SK-N-MC (cell line): ENCODE measurements around the gene MDH1B.
"Not testable (repeated sequence)": the region's sequence is repeated elsewhere in the genome, so short reads cannot be mapped to it uniquely, and the experiment has no call there.

Experiments
- DNase-seq: peaks from one replicate; pipeline ENCODE4 v3.0.0-alpha.2; 2011; ENCODE audit warnings: low read depth, low spot score
- H3K27ac ChIP-seq: fragments of 200-600 bp; sonication (generic); 2 replicates; pipeline ENCODE4 v1.5.1; 2016; ENCODE audit warnings: mixed run types
- H3K36me3 ChIP-seq: fragments of 200-600 bp; sonication (generic); 2 replicates; pipeline ENCODE4 v1.6.1; 2017; ENCODE audit warnings: antibody characterized with exemption, low read length, mixed read lengths; ENCODE audit not compliant: insufficient read depth
- H3K4me3 ChIP-seq: fragments of 200-600 bp; sonication (generic); 2 replicates; pipeline ENCODE4 v1.5.1; 2016
- H3K9ac ChIP-seq: fragments of 200-600 bp; sonication (generic); 2 replicates; pipeline ENCODE4 v1.8.0; 2017; ENCODE audit warnings: mixed run types, mixed read lengths; ENCODE audit not compliant: insufficient read length
- H3K9me3 ChIP-seq: fragments of 200-600 bp; sonication (generic); 2 replicates; pipeline ENCODE4 v1.6.1; 2017; ENCODE audit warnings: low read depth, mild to moderate bottlenecking, antibody characterized with exemption, low read length, moderate library complexity, mixed read lengths
- EZH2 ChIP-seq: fragments of 200-600 bp; sonication (generic); IDR thresholded peaks from one replicate; pipeline ENCODE4 v1.6.1; 2017; ENCODE audit warnings: antibody characterized with exemption
- FOXP2 ChIP-seq: optimal IDR thresholded peaks from 2 replicates; pipeline ENCODE3; 2011; ENCODE audit warnings: mild to moderate bottlenecking, moderate library complexity; ENCODE audit not compliant: insufficient read depth; ENCODE audit errors: extremely low read length, control extremely low read depth
- POLR2AphosphoS5 ChIP-seq: IDR thresholded peaks from 2 replicates; pipeline ENCODE4 v1.6.1; 2012; ENCODE audit warnings: mild to moderate bottlenecking, low read depth, low read length, borderline replicate concordance

The MDH1B gene

DNA sequence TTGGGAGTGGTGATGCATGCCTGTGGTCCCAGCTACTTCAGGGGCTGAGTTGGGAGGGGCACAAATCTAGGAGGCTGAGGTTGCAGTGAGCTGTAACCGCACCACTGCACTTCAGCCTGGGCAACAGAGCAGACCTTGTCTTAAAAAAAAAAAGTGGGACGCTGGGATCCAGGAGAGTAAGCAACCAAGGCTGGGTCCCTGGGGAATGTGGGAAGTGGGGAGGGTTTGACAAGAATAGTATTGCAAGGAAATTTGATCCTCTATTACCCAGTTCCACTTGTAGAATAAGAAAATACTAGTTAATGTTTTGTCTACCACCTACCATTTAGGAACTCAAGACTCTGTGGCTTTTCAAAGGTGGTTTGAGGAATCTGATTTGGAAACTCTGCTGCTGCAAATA is 25.9 kb downstream of the MDH1B start:
- Histone ChIP-seq H3K27ac (no peak overlapping the region), H3K4me3 (no peak overlapping the region), H3K9me3 (no peaks in the 10 kb centered on the region), H3K36me3 (no peaks in the 10 kb centered on the region), H3K9ac (no peak overlapping the region)
- TF ChIP-seq FOXP2 (no peak), POLR2AphosphoS5 (no peak), EZH2 (no peak)
- no peak for DNase-seq

DNA sequence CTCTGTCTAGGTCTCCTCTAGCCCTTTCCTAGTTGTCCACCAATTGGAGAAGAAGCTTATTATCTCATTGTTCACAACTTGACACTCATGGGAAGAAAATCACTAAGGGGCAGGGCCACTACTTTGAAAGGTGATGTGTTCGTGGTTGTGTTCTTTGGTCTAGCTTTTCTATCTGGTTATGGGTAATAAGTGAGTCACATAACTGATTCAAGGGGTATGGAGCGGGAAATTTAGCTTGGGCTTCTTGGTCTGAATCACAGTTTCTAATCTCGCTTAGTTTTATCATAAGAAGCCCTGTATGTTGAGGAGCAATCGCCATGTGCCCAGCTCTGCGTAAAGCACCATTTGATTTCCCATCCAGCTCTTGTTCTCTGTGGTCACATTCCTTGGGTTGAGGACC is 28.2 kb downstream of the MDH1B start:
- Histone ChIP-seq H3K9me3 (no peaks in the 10 kb centered on the region), H3K9ac (no peak overlapping the region), H3K27ac (no peak overlapping the region), H3K36me3 (no peaks in the 10 kb centered on the region), H3K4me3 (no peak overlapping the region)
- TF ChIP-seq EZH2 (no peak), POLR2AphosphoS5 (no peak), FOXP2 (no peak)
- no peak for DNase-seq

DNA sequence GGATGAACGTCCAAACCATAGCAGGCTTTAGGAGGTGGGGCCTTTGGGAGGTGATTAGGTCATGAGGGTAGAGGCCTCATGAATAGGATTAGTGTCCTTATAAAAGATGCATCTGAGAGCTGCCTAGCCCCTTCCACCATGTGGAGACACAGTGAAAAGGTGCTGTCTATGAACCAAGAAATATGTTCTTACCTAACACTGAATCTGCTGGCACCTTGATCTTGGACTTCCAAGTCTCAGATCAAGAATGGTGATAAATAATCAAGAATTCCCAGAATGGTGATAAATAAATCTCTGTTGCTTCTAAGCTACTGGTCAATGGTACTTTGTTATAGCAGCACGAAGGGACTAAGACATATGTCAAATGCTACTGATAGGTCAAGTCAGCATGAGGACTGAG is 31.8 kb downstream of the MDH1B start:
- H3K4me3 ChIP-seq: no peak overlapping the region
- no peak for DNase-seq
- no peaks in the 10 kb centered on the region for H3K36me3 ChIP-seq
- no peaks in the 10 kb centered on the region for H3K9me3 ChIP-seq
- H3K9ac ChIP-seq: no peak overlapping the region
- TF ChIP-seq EZH2: no peak
- TF ChIP-seq POLR2AphosphoS5: no peak
- no peak for TF ChIP-seq FOXP2
- H3K27ac ChIP-seq: no peak overlapping the region

DNA sequence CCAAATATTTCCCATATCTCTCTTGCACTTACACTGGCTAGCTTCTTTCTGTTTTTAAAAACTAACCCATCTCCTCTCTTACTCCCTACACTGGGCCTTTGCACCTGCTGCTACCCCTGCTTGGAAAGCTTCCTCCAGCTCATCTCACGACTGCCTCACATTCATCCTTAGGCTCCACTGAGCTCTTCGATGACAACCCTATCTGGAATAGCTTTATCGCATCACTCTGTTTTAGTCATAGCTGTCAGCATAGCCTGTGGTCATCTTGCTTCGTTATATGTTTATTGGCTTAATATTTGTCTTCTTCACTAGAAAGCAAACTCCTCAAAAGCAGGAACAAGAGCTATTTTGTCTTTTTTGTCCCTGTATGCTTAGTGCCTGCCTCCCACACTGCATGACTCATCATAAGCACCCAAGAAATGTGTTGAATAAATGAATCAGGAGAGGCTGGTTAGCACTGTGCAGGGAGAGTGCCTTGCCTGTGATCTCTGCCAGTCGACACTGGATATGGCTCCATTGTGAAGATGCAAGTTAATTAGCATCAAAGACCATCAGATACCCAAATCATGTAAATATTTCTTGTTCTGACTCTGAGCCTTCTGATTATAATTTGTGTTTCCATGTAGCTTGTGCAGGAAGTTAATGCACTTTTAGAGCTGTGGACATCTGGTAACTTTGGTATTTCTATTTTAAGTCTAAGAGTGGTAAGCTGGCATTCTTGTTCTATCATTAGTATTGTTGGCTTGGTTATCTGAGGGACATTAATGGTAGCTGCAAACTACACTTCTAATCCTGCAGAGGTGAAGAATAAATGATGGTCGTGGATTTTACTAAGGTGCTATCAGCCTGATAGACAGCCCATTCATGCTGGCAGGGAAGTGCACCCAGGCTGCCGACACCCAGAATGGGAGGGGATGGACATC is 36.6 kb downstream of the MDH1B start:
- no peak for DNase-seq
- H3K9ac ChIP-seq: no peak overlapping the region
- no peaks in the 10 kb centered on the region for H3K9me3 ChIP-seq
- TF ChIP-seq POLR2AphosphoS5: no peak
- TF ChIP-seq FOXP2: no peak
- TF ChIP-seq EZH2: no peak
- no peak overlapping the region for H3K4me3 ChIP-seq
- no peak overlapping the region for H3K27ac ChIP-seq
- H3K36me3 ChIP-seq: no peaks in the 10 kb centered on the region

DNA sequence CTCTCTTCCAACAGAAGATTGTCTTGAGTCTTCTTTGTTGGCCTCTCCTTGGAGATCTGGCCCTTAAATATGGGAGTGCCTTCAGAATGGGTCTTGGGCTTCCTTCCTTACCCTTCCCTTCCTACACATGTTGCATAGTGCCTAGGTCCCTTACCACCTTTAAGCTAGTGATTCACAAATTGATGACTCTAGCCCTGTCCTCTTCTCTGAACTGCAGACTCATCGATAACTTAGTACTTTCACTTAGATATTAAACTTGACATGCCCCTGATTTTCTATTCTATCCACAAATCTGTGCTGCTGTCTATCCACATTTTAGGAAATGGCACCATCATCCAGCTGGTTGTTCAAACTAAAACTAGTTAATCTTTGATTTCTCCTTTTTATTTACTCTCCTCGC is 37.8 kb downstream of the MDH1B start:
- no peak for TF ChIP-seq EZH2
- no peak for TF ChIP-seq POLR2AphosphoS5
- TF ChIP-seq FOXP2: no peak
- H3K27ac ChIP-seq: no peak overlapping the region
- H3K9ac ChIP-seq: no peak overlapping the region
- no peak overlapping the region for H3K4me3 ChIP-seq
- H3K36me3 ChIP-seq: no peaks in the 10 kb centered on the region
- no peaks in the 10 kb centered on the region for H3K9me3 ChIP-seq
- DNase-seq: no peak

DNA sequence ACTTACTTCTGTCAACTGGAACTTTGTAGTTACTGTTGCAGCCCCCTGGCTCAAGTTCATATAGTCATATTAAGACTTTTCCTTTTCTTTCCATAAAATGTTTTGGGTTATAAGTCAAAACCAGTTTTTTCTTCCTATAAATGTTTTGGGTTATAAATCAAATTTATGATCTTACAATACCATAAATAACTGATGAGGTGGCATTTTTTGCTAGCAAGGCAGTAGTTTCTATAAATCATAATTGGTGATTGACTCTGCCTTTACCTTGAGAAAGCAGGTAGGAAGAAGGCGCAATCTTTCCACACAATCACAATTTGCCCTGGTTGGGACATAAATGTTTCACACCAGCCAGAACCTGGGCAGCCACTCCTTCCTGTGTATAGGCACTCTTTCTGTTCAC is 41.8 kb downstream of the MDH1B start:
- TF ChIP-seq POLR2AphosphoS5: no peak
- no peak for TF ChIP-seq FOXP2
- TF ChIP-seq EZH2: no peak
- Histone ChIP-seq H3K27ac (no peak overlapping the region), H3K36me3 (no peaks in the 10 kb centered on the region), H3K4me3 (no peak overlapping the region), H3K9me3 (no peaks in the 10 kb centered on the region), H3K9ac (no peak overlapping the region)
- no peak for DNase-seq

GRCh38 chr2:206721256-206721920 is 43.7 kb downstream of the MDH1B start:
- no peak for TF ChIP-seq FOXP2
- TF ChIP-seq EZH2: no peak
- no peak for TF ChIP-seq POLR2AphosphoS5
- Histone ChIP-seq H3K9me3 (no peaks in the 10 kb centered on the region), H3K9ac (no peak overlapping the region), H3K36me3 (no peaks in the 10 kb centered on the region), H3K4me3 (no peak overlapping the region), H3K27ac (no peak overlapping the region)
- DNase-seq: no peak

DNA sequence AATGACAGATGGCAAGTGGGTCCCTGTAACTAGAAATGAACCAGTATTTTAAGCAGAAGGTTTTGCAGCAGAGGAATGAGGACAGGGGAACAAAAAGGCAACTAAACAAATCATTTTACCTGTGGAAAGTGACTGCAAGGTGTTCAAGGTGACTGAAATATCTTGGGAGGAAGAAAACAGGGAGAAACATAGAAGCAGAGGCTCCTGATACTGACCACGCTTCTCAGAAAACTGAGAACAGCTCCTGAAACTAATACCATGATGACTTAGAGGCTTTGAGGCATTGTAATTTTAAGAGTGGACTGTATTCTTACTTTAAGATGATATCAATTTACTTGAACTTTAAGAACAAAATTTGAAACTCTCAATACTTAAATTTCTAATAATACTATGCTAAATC is 46.8 kb downstream of the MDH1B start, which contains the start of gene DYTN:
TSS of gene DYTN (minus strand) at position 101 of the 400 bp plus-strand sequence. CDS start 117 bp downstream, outside the sequence.
- TF ChIP-seq POLR2AphosphoS5: no peak
- no peak for TF ChIP-seq FOXP2
- no peak for TF ChIP-seq EZH2
- Histone ChIP-seq H3K9me3 (no peaks in the 10 kb centered on the region), H3K36me3 (no peaks in the 10 kb centered on the region), H3K4me3 (no peak within 1 kb of the TSS), H3K27ac (no peak within 1 kb of the TSS), H3K9ac (no peak within 1 kb of the TSS)
- no peak for DNase-seq

- H3K9me3 ChIP-seq: no peaks in the 10 kb centered on the region
- H3K27ac ChIP-seq: no peak overlapping the region
- H3K4me3 ChIP-seq: no peak overlapping the region
- no peak for TF ChIP-seq EZH2
- TF ChIP-seq FOXP2: no peak
- no peak for TF ChIP-seq POLR2AphosphoS5
- no peak for DNase-seq
- H3K9ac ChIP-seq: no peak overlapping the region
- no peaks in the 10 kb centered on the region for H3K36me3 ChIP-seq
Observed at GRCh38 chr2:206716623-206717022, 48.5 kb downstream of the MDH1B start.

- H3K9ac ChIP-seq, H3K9me3 ChIP-seq, H3K27ac ChIP-seq, DNase-seq, H3K36me3 ChIP-seq, H3K4me3 ChIP-seq: not testable (repeated sequence)
Observed at GRCh38 chr2:206715183-206715582, 49.9 kb downstream of the MDH1B start.
